Islet precursor cell (in vitro differentiated cells): ENCODE results near the gene RBMXL2.

ENCODE experiments used
- DNase-seq: peaks from one replicate; pipeline ENCODE4 v3.0.0-alpha.2; 2018

The RBMXL2 gene

DNA sequence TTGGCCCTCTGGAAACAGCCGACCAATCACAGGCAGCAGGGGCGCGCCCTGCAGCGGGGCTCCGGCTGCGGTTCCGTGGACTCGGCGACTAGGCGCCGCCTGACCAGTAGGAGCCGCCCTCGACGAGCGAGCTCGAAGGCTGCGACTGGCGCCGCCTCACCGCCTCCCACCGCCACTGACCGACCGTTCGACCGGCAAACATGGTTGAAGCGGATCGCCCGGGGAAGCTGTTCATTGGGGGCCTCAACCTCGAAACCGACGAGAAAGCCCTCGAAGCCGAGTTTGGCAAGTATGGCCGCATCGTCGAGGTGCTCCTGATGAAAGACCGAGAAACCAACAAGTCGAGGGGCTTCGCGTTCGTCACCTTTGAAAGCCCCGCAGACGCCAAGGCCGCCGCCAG is at the start of gene RBMXL2:
TSS of gene RBMXL2 (plus strand) at position 78 of the 400 bp plus-strand sequence. CDS start at position 201, 123 bp downstream.
- DNase-seq: no peak

DNA sequence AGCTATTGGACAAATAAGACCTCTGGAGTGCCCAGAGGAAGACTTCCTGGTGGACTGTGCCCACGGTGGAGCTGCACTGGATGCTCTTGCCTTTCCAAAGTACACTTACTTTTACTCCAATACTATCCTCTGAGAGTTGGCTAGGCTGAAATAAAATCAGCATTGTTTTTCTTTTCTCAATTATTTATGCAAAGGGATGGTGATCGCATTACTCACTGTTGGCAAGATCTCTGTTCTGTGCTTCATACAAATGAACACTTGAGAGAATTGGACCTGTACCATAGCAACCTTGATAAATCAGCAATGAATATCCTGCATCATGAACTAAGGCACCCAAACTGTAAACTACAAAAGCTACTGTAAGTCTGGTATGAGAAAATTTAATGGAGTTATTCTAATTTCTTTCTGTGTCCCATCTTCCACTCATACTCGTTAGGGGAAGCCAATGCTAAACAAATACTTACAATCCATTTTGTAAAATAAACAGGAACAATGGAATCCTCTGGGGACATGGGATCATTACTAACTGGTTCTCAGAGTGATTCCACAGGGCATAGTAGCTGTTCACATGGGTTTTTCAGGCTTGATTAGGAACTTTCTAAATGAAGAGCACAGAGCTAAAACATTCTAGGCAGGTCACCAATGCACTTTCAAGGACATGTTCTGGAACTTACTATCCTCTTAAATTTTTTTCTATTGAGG is 42.2 kb upstream of the RBMXL2 start:
- no peak for DNase-seq

DNA sequence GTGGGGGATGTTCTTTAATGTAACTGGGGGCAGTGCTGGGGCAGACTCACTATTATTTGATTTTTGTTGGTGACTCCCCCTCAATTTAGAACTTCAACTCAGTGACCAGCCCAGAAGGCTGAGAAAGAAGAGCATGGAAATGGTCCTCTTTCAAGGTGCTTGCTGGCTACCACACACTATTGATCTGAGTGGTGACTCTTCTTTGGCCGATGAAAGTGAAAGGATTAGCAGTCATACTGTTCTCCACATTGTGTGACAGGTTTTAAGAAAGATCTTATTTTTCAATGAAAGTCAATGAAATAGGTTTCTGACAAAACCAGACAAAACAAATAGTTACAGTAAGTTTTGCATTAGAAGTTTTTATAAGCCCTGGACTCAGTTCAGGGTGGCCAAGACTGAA is 38.6 kb upstream of the RBMXL2 start:
- DNase-seq: no peak

DNA sequence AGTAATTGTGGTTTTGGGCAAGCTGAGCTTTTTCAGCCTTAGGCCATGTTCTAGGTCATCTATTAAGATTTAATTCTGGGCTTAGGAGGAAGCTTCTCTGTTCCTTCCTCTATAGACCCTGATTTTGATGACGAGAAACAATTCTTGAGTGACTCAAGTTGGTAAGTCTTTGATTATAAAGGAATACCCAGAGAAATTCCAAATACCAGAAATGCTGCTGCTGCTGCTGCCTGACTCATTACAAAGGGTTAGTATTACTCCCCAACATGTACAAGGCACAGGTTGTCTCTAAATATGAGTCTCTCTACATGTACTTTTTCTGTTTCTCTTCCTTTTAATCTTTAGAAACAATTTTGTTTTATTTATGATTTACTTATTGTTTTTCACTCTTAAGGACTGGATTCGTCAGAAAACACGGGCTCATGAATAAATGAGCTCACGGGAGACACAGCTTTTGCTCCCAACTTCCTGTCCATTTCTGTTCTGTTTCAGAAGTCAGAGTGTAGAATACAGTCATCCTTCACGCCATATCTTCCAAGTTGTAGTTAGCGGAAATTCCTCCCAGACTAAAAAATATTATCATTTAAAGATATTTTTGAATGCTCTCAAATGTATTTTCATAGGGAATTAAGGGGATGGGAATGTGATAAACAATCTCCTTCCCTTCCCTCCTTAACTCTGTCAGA is 31.8 kb upstream of the RBMXL2 start:
- DNase-seq: no peak

DNA sequence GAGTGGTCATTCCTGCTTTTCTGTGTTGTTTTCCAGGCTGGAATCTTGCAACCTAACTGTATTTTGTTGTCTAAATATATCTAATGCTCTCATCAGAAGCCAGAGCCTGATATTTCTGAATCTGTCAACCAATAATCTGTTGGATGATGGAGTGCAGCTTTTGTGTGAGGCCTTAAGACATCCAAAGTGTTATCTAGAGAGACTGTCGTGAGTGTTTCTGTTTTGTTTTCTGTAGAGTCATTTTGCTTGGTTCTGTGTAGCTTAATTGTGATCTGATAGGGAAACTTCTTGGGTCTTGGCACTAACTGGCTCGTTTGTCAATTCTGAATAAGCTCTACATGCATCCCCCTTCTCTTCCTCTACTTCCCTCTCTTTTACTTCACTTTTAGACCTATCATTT is 31.2 kb upstream of the RBMXL2 start:
- no peak for DNase-seq

DNA sequence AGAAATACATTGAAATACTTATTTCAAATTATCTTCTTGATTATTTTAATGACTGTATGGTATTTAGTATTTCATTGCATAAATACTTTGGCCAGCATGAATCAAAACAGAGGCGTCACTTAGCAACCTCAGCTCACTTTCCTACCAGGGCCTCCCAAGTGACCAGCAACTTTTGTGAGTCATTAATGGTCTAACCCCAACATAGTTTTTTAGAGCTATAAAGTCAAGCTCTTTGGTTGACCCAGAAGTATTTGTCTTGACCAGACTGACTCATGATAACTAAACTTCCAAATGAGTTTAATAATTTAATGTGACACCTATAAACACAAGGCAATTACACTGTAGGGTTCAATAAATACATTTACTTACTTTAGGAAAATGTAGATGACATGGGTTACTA is 27.9 kb upstream of the RBMXL2 start:
- DNase-seq: no peak

DNA sequence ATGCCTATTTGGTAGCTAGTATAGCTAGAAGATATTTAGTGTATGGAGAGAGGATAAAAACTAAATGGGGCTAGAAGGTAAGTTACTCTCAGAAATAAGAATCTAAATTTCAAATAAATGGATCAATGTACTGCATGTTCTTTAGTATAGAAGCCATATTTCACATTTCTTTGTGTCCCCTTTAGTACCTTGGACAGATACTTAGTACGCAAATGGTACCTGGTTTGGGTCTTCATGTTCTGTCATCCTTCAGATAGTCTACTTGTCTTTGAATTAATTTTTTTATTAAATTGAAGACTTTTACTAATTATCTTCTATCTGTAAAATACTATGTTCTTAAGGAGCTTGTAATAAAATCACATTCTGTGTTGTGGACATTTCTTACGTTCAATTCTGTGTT is 26.3 kb upstream of the RBMXL2 start:
- DNase-seq: no peak

DNA sequence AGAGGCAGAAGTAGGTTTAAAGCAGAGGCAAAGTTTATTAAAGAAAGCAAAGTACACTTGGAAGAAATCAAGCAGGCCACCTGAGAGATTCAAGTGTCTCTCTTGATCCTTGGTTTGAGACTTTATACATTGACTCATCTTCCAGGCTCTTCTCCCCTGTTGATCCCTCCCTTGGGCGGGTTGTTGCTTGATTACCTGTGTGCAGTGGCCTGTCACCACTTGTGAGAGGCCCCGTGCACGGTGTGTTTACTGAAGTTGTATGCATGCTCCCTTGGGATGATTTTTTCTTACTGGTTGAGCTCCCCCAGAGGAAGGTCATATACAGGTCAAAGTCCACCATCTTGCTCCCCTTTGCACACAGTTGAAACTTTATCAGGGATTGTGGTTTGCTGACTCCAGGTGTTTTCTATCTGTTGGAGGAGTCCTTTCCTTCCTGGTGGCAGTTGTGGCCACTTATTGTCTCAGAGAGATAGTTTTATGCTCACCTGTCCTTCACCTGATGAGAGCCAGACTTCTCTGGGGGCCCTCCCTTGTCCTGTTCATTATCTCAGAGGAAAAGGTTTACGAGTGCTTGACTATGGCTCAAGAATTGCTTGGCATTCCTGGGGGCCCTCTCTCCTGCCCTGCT is 16.3 kb upstream of the RBMXL2 start:
- DNase-seq: peak; percentile 67

DNA sequence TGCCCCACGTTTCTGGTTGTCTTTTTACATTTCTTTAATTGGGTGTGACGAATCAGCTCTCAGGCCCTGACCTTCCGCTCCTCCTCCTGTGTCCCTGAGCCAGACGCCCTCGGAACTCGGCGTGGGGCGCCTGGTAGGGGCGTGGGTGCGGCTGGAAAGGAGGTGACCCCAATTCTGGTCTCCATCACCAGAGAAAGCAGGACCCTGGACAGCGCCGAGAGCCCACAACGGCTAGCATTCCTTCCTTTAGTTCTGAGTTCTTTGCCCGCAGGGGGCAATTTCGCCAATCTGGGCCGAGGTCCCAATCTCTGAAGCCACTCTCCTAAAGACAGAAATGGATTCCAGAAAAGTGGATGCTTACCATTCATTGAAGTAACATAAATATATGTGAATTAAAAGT is 11.7 kb upstream of the RBMXL2 start:
- no peak for DNase-seq

DNA sequence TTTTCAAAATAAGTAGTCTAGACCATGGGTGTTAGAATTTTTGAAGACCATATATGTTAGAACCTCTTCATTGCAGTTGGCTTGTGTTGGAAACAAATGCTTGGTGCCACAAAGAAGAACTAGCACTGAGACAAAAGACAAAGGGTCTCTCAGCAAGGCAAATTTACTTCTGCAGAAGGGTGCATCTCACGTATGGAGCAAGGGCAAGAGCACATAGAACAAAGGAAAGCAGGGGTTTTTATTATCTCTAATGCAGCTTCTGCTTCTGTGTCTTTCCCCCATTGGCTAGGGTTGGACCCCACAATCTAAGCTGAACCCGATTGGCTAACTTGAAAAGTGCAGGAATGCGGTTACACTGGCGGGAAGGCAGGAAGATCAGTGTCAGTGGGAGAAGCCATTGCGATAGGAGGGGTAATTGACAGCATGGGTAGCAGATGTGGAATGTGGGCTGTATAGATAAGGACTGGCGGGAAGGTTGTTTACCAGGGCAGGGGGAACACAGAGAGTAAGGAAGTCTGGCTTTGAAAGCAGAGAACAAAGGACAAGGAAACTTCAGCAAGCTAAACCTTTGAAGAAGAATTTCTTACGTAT is 9.2 kb upstream of the RBMXL2 start:
- peak; percentile 81 for DNase-seq

DNA sequence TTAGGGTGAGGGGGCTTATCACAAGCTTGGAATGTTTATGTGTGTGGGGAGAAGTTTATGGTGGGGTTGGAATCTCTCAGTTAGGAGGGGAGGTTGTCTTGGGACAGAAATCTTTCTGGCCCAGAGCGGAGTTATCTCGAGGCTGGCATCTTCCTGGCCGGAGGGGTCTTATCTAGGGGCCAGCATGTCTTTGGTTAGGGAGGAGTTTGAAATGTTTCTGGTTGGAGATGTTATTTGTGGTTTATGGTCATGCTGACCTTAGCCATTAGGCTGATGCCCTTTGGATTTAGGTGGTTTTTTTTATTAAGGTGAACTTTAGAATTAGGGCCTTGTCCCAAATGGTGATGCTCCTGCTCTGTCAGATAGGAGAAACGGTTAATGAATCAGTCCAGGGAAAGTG is 7.9 kb upstream of the RBMXL2 start:
- DNase-seq: no peak

DNA sequence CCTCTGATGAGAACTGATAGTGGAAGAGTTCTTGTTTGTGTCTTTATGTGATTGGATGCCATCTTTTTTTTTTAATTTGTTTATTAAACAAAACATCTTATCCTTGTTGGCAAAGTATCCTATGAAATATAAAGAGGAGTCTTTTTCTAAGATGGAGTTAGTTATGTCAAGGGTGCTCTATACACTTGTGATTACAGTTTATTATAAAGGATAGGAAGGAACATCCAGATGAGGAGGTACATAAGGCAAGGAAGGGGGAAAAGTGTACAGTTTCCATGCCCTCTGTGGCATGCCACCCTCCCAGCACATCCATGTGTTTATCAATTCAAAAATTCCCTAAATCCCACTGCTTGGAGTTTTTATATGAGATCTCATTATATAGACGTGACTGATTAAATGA is 7.4 kb upstream of the RBMXL2 start:
- no peak for DNase-seq

DNA sequence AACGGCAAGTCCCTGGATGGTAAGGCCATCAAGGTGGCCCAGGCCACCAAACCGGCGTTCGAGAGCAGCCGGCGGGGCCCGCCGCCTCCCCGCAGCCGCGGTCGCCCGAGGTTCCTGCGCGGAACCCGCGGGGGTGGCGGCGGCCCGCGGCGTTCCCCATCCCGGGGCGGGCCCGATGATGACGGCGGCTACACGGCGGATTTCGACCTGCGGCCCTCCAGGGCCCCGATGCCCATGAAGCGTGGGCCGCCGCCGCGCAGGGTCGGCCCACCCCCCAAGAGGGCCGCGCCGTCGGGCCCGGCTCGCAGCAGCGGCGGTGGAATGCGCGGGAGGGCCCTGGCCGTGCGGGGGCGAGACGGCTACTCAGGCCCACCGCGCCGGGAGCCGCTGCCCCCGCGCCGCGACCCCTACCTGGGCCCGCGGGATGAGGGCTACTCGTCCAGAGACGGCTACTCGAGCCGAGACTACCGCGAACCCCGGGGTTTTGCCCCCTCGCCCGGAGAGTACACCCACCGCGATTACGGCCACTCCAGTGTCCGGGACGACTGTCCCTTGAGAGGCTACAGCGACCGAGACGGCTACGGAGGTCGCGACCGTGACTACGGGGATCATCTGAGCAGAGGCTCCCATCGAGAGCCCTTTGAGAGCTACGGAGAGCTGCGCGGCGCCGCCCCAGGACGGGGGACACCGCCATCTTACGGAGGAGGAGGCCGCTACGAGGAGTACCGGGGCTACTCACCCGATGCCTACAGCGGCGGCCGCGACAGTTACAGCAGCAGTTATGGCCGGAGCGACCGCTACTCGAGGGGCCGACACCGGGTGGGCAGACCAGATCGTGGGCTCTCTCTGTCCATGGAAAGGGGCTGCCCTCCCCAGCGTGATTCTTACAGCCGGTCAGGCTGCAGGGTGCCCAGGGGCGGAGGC is 792 bp downstream of the RBMXL2 start:
- no peak for DNase-seq

DNA sequence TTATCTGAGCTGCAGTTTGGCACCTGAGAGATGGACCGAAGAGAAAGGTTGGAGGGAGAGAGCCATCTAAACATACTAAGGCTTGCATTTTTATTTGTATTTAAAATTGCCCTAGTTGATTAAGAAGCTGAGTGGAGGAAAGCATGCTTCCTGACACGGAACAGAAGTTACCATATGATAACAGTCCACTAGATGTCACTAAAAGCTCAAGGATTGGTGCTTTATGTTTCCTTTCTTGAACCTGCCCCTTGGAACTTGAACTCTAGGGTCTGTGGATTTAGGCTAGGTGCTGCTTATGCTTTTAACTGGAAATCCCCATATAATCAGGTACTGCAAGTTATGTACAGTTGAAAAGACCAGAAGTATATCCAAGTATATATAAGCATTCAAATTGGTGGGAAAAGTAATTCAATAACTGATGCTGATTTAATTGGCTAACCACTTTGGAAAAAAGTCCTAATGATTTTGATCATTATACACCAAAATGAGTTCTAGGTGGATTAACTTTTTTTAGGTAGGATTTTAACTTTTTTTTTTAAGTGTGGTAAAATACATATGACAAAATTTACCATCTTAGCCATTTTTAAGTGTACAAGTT is 9.5 kb downstream of the RBMXL2 start:
- DNase-seq: no peak

DNA sequence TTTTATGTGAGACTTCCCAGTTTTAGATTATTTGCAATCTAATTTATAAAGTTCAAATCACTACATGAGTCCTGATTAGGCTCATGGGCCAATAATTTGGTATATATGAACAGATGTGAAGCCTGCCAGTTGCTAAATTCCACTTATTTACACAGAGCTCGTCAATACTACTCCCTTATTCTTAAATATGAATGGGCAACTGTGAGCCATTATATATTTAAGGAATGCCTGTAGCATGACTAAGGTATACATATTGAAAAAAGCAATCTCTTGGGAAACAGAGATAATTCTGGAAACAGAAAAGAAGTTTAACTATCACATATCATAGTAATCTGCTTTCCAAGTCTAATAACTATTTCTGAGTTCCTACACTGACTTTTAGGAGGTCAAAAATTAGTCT is 27.0 kb downstream of the RBMXL2 start:
- DNase-seq: no peak

DNA sequence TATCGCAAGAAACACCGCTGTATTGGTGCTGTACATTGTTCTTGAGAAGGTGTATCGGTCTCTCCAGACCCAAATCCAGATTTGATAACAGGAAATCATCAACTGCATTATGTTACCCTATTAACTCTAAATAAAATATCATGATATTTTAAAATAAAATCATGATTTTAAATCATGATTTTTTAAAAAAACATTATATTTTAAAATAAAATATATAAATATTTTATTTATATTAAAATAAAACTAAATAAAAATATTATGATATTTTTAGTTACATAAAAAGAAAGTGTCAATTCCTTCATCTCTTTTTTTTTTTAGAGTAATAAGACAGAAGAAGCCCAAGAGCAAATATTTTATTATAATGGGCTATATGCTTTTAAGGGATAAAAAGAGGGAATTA is 27.6 kb downstream of the RBMXL2 start:
- DNase-seq: no peak

DNA sequence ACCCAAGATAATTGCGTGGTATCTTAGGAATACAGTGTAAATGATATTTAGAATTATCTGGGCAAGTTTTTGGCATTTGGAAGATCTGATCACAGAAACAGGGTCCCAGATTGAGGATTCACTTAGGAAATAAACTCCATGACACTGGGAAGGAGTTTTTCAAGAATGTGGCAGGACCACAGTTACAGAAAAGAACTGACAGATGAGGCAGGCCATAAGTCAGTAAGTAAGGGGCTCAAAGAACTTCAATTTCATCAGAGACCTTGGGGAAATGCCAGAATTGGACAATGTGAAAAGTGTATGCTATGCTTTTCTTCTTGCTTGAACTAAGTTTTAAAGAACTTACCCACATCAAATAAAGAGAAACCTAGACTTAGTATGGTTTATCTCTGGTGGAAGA is 49.3 kb downstream of the RBMXL2 start:
- no peak for DNase-seq
